GM18951 (cell line): ENCODE measurements around the gene KRAS.
"Not testable (repeated sequence)": the region's sequence is repeated elsewhere in the genome, so short reads cannot be mapped to it uniquely, and the experiment has no call there.

Source experiments
- POLR2A ChIP-seq: IDR thresholded peaks from 4 replicates; pipeline ENCODE4 v1.6.1; 2011; ENCODE audit warnings: mild to moderate bottlenecking; ENCODE audit not compliant: insufficient read length, insufficient read depth; ENCODE audit errors: extremely low read depth
- in situ Hi-C: fragments of 300-500 bp; cut with MboI; formaldehyde crosslinking; loops from one replicate; pipeline ENCODE4 v1.12.0; 2022; ENCODE audit warnings: low sequenced_read_pairs, mixed read lengths, inconsistent platforms; ENCODE audit not compliant: unreplicated experiment

Gene KRAS

GRCh38 chr12:25250744-25251730 lies at the start of gene KRAS:
Gene KRAS (minus strand): TSS chr12:25250929.
- peak; percentile 76 for TF ChIP-seq POLR2A
- in situ Hi-C loops: no loop called here

DNA sequence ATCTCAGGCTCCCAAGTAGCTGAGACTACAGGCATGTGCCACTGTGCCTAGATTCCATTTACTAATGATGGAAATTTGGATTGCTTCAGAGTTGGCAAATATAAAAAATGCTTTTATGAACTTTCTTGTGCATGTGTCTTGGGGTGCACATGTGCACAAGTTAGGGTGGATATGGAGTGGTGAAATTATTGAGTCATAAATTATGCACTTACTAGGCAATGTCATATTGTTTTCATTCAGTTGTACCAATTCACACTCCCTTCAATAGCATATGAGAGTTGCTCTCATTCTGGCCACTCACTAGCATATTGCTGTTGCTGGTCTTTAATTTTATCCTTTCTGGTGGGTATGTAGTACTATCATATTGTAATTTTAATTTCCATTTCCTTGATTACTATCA lies 45.7 kb upstream of the KRAS start:
- in situ Hi-C loops: no loop called here
- no peak for TF ChIP-seq POLR2A

GRCh38 chr12:25295361-25295760 lies 44.6 kb upstream of the KRAS start:
- TF ChIP-seq POLR2A: no peak
- in situ Hi-C loops: no loop called here

DNA sequence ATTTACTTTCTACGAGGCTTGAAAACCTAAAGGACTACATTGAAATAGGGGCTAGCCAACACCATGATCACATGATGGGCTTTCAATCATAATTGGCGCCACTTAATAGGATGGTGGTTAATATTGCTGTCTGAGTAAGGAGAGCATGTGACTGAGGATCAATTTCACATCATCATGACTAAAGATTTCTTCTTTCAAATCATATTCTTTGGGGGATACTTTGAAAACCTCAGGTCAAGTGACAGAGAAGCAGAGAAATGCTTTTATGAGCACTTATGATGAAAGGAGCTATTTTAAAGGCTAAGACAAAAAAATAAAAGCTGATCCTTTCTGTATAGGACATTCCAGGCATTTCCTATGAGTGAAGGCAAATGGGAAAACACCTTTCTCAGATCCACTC lies 42.9 kb upstream of the KRAS start:
- in situ Hi-C loops: no loop called here
- TF ChIP-seq POLR2A: no peak

GRCh38 chr12:25292810-25293221 lies 42.1 kb upstream of the KRAS start:
- in situ Hi-C loops: not testable (repeated sequence)

GRCh38 chr12:25287610-25288009 lies 36.9 kb upstream of the KRAS start:
- TF ChIP-seq POLR2A: no peak
- in situ Hi-C loops: no loop called here

- in situ Hi-C loops: no loop called here
- TF ChIP-seq POLR2A: no peak
These were observed 36.1 kb upstream of the KRAS start for GRCh38 chr12:25286837-25287236.

DNA sequence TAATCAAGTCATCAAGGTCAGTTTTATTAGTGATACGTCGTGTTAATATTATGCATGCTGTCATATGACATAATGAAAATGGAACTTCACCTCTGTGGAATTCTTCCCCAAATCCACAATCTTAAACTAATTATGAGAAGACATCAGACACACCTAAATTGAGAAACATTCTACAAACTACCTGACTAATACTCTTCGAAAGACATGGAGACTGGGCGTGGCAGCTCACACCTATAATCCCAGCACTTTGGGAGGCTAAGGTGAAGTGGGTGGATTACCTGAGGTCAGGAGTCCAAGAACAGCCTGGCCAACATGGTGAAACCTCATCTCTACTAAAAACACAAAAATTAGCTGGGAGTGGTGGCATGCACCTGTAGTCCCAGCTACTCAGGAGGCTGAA lies 33.3 kb upstream of the KRAS start:
- in situ Hi-C loops: no loop called here
- no peak for TF ChIP-seq POLR2A

- TF ChIP-seq POLR2A: no peak
- in situ Hi-C loops: no loop called here
These were observed 32.3 kb upstream of the KRAS start for GRCh38 chr12:25283006-25283405.

GRCh38 chr12:25280082-25280481 lies 29.4 kb upstream of the KRAS start:
- TF ChIP-seq POLR2A: no peak

DNA sequence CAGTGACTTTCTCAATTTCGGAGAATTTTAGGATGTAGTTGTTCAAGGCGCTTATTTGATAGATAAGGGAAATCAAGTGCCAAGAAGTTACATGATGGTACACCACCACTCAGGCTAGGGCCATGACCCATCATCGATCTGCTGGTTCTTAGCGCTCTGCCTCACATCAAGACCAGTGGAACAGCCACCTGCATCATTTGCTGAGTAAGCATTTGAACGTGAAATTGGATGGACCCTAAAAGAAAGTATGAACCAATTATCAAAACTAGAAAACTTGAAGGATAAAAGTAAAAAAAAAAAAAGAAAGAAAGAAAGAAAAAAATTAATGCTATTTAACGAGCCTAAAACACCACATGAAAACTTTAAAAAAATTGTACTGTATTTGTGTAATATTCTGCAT lies 27.5 kb upstream of the KRAS start:
- in situ Hi-C loops: no loop called here
- TF ChIP-seq POLR2A: no peak

More at GRCh38 chr12:25280082-25280481, 29.4 kb upstream of the KRAS start:
- in situ Hi-C loops: no loop called here

DNA sequence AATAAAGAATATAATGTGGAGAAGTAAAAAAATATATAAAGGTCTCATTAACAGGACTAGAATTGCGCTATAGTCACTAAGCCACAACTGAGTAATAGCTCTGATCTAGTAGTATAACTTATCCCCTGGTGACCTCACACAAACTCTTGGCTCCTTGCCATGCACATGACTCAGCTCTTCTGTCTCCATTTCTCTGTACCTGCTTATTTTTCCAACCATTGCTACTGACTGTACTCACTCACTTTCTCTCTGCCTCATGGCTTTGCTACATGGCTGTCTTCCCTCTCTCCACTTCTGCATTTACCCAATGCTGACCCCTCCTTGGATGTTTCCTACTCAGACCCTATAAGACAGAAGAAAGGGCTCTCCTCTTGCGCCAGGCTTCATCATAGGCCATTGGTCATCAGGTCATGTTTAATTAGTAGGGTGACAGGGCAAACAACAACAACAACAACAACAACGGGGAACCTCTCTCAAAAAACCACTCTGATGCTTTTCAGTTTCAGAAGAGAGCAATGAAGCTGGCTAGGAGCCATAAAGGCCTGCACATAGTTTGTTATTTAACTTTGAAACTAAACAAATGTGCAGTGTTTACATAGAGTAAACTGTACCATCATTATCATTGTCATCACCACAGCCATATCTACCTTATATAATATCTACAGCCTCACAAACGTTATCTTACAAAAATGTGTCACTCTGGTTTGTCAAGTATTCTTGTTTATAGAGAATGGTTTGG lies 25.6 kb upstream of the KRAS start:
- in situ Hi-C loops: no loop called here
- TF ChIP-seq POLR2A: no peak

GRCh38 chr12:25271486-25272098 lies 20.9 kb upstream of the KRAS start:
- in situ Hi-C loops: no loop called here

More at GRCh38 chr12:25271486-25272098, 20.9 kb upstream of the KRAS start:
- TF ChIP-seq POLR2A: no peak
